ENCODE results near the gene C9orf72. TPM values are rescaled to one million over a fixed set of nuclear protein-coding genes. Genes with fewer than 3 reads are reported as not detected.

C9orf72 gene
- total and polyA plus RNA-seq, 11 donors: 7.2 to 27.2 (median 13.8) TPM

DNA sequence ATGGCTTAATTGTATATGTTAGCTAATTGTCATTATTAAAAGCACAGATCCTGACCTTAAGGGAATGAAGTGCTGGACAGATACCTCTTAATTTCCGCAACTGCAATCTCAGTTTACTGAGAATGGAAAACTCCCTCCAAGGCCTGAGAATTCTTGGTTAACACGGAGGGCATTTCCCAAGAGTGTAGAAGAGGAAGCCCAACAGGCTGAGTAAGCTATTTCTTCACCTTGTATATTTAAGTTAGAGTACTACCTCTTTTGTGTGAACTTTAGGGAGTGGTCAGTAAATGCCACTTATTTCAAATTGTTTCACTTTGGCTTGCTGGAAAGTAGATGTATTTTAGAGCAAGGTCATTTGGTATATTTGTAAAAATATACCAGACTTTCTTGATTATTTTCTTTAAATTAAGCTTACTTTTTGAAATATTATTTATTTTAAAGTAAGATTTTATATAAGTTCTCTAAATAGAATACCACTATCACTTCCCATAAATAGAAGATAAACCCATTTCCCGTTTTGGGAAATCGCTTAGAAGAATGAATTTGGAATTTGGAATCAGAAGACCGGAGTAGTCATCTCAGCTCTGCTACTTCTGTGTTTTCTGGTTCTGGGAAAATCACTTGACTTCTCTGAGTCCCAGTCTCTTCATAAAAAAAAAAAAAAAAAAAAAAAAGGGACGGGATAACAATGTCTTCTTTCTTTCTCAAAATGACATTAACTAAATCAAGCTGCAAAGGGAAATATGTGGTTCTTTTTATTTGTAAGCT lies 26.0 kb upstream of the C9orf72 start:
- TF ChIP-seq, protein P1, sequence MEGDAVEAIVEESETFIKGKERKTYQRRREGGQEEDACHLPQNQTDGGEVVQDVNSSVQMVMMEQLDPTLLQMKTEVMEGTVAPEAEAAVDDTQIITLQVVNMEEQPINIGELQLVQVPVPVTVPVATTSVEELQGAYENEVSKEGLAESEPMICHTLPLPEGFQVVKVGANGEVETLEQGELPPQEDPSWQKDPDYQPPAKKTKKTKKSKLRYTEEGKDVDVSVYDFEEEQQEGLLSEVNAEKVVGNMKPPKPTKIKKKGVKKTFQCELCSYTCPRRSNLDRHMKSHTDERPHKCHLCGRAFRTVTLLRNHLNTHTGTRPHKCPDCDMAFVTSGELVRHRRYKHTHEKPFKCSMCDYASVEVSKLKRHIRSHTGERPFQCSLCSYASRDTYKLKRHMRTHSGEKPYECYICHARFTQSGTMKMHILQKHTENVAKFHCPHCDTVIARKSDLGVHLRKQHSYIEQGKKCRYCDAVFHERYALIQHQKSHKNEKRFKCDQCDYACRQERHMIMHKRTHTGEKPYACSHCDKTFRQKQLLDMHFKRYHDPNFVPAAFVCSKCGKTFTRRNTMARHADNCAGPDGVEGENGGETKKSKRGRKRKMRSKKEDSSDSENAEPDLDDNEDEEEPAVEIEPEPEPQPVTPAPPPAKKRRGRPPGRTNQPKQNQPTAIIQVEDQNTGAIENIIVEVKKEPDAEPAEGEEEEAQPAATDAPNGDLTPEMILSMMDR (IDR thresholded peaks at IDR 0.05): no peak
- TF ChIP-seq POLR2A (IDR thresholded peaks at IDR 0.05): no peak
- no peaks in the 10 kb centered on the region for H3K36me3 ChIP-seq
- ATAC-seq (peak in 3 of 4 donors; percentile 45 to 67 (median 55)), DNase-seq (no peak)
- no peaks in the 10 kb centered on the region for H3K27me3 ChIP-seq
- H3K9me3 ChIP-seq: no peaks in the 10 kb centered on the region
- peak overlapping the region in 4 of 12 donors; percentile 27 to 92 (median 54) for H3K27ac ChIP-seq
- no peak overlapping the region for H3K4me3 ChIP-seq
- H3K4me1 ChIP-seq: peaks cover 0 to 27% (median 0%) of the 10 kb centered on the region in 12 donors
- intact Hi-C loops (cut with DNase I): no loop called here
- WGBS, 4 donors: 54 to 60% (median 58%) methylated on average over 6 of the region's 6 CpGs

DNA sequence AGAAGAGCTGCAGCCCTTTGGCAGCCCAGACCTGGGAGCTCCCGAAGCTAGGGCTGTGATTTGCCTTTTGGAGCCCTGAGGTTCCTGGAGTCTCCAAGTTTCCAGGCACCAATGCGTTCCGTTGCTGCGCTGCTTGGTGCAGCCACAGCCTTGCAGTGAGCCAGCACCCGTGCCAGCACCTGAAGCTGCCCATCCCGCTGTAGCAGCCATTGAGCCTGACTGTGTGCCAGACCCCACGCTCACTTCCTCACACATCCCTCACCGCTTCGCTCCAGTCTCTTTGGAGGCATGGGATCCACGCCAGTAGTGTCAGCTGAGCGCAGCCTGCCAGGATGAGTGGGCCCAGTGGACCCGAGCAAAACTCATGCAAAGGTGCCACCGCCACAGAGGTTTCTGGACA lies 22.5 kb upstream of the C9orf72 start:
- no peaks in the 10 kb centered on the region for H3K9me3 ChIP-seq
- intact Hi-C loops (cut with DNase I): no loop called here
- H3K27me3 ChIP-seq: no peaks in the 10 kb centered on the region
- H3K36me3 ChIP-seq: no peaks in the 10 kb centered on the region
- peaks cover 0 to 17% (median 0%) of the 10 kb centered on the region in 12 donors for H3K4me1 ChIP-seq
- no peak for TF ChIP-seq POLR2A (IDR thresholded peaks at IDR 0.05)
- TF ChIP-seq, protein P1 (IDR thresholded peaks at IDR 0.05): no peak
- no peak overlapping the region for H3K27ac ChIP-seq
- DNase-seq (no peak), ATAC-seq (no peak)
- H3K4me3 ChIP-seq: no peak overlapping the region
- 84 to 88% (median 87%) methylated on average over 12 to 13 of the region's 13 CpGs for WGBS, 4 donors

DNA sequence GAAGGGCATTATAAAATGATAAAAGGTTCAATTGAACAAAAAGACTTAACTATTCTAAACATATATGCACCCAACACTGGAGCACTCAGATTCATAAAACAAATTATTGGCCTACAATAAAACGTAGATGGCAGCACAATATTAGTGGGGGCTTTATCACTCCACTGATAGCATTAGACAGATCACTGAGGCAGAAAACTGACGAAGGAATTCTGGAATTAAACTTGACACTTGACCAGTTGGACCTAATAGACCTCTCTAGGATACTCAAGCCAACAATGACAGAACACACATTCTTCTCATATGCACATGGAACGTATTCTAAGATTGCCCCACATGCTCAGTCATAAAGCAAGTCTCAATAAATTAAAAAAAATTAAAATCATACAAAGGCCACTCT lies 18.4 kb upstream of the C9orf72 start:
- Histone ChIP-seq H3K4me1 (peaks cover 0 to 18% (median 0%) of the 10 kb centered on the region in 12 donors), H3K27ac (peak overlapping the region in 1 of 12 donors; percentile 59), H3K36me3 (no peaks in the 10 kb centered on the region), H3K9me3 (no peaks in the 10 kb centered on the region), H3K27me3 (peaks cover 0 to 4% (median 0%) of the 10 kb centered on the region in 9 donors), H3K4me3 (no peak overlapping the region)
- 58 to 78% (median 69%) methylated on average over 3 of the region's 3 CpGs for WGBS, 4 donors
- no peak for TF ChIP-seq POLR2A (IDR thresholded peaks at IDR 0.05)
- TF ChIP-seq, protein P1 (IDR thresholded peaks at IDR 0.05): no peak
- intact Hi-C loops (cut with DNase I): no loop called here
- ATAC-seq: no peak
- no peak for DNase-seq

DNA sequence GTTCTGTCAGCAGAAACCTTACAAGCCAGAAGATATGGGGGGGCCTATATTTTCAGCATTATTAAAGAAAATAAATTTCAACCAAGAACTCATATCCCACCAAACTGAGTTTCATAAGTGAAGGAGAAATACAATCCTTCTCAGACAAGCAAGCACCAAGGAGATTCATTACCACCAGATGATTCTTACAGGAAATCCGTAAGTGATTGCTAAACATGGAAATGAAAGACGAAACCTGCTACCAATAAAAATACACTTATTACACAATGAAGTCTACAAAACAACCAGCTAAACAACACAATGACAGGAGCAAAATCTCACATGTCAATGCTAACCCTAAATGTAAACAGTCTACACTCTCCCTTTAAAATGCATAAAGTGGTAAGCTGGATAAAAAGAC lies 17.8 kb upstream of the C9orf72 start:
- Histone ChIP-seq H3K27me3 (peaks cover 0 to 4% (median 0%) of the 10 kb centered on the region in 9 donors), H3K9me3 (no peaks in the 10 kb centered on the region), H3K4me3 (no peak overlapping the region), H3K36me3 (no peaks in the 10 kb centered on the region), H3K27ac (peak overlapping the region in 1 of 12 donors; percentile 64), H3K4me1 (peaks cover 0 to 18% (median 0%) of the 10 kb centered on the region in 12 donors)
- TF ChIP-seq POLR2A (IDR thresholded peaks at IDR 0.05): no peak
- TF ChIP-seq, protein P1 (IDR thresholded peaks at IDR 0.05): no peak
- intact Hi-C loops (cut with DNase I): no loop called here
- ATAC-seq (no peak), DNase-seq (no peak)
- 81 to 92% (median 84%) methylated on average over 2 of the region's 2 CpGs for WGBS, 4 donors
